Stomach (tissue), 9 donors: Measurements from ENCODE around the gene CAPN8. TPM values are rescaled to one million over a fixed set of nuclear protein-coding genes. Genes with fewer than 3 reads are reported as not detected.

ENCODE experiments used
- DNase-seq, 2 donors: peaks; one replicate each; pipeline versions ENCODE4 v3.0.0 to v3.0.0-alpha.2; 2013 to 2019
- H3K27ac ChIP-seq, 5 donors: fragments of 200-600 bp in 4 of 5; sonication (generic) in 4 of 5; one replicate each; pipeline ENCODE4 v1.5.1; 2013 to 2019; ENCODE audit warnings: mild to moderate bottlenecking in 1 of 5, moderate library complexity in 1 of 5
- H3K27me3 ChIP-seq, 3 donors: fragments of 200-600 bp; sonication (generic); one replicate each; pipeline ENCODE4 v1.5.1; 2017 to 2019; ENCODE audit warnings: mixed run types in 1 of 3
- H3K36me3 ChIP-seq, 4 donors: fragments of 200-600 bp; sonication (generic); 1 replicate in 3 of 4; 2 replicates in 1 of 4; pipeline ENCODE4 v1.5.1; 2016 to 2019
- H3K4me1 ChIP-seq, 4 donors: fragments of 200-600 bp; sonication (generic); one replicate each; pipeline ENCODE4 v1.5.1; 2016 to 2019
- H3K4me3 ChIP-seq, 4 donors: fragments of 200-600 bp; sonication (generic) in 3 of 4; one replicate each; pipeline ENCODE4 v1.5.1; 2016 to 2019; ENCODE audit warnings: mild to moderate bottlenecking in 1 of 4
- H3K9me3 ChIP-seq, 4 donors: fragments of 200-600 bp; sonication (generic); one replicate each; pipeline ENCODE4 v1.5.1; 2016 to 2019
- CTCF ChIP-seq, 7 experiments: fragments of 450-650 bp in 4 of 7; fragments of 200-600 bp in 3 of 7; sonication (generic) in 3 of 7; IDR thresholded peaks; one replicate each; pipeline ENCODE4 v1.5.1; 2016 to 2019; ENCODE audit warnings: antibody characterized with exemption in 7 of 7, control low read depth in 2 of 7, mild to moderate bottlenecking in 1 of 7
- EP300 ChIP-seq: sonication (generic); formaldehyde crosslinking; IDR thresholded peaks from one replicate; pipeline ENCODE4 v1.6.1; 2017; ENCODE audit warnings: antibody characterized with exemption
- POLR2A ChIP-seq, 4 donors: fragments of 450-650 bp; IDR thresholded peaks; one replicate each; pipeline ENCODE4 v1.6.1; 2016; ENCODE audit warnings: antibody characterized with exemption in 4 of 4, control low read depth in 2 of 4, mild to moderate bottlenecking in 1 of 4, moderate library complexity in 1 of 4
- POLR2AphosphoS5 ChIP-seq, 3 donors: sonication (generic); formaldehyde crosslinking; IDR thresholded peaks; one replicate each; pipeline ENCODE4 v1.6.1; 2016; ENCODE audit warnings: antibody characterized with exemption in 3 of 3
- WGBS, 5 donors: extraction: QIAGEN DNeasy Blood & Tissue Kit in 3 of 5; methylation state at CpG; one replicate each; pipeline versions ENCODE4 v1.1.5 to v1.1.7; 2013 to 2018; 5-methylcytosine and 5-hydroxymethylcytosine counted together
- intact Hi-C: fragments of 100-400 bp; cut with DNase I; formaldehyde crosslinking; loops from one replicate; pipeline ENCODE4 v1.15.1; 2023; ENCODE audit warnings: low total_unique reads
- polyA plus RNA-seq, 3 donors: library from polyadenylated mRNA; stranded (reverse); fragments of 200-250 nt; gene quantifications; one replicate each; pipeline ENCODE4 v1.2.3, GENCODE V29; 2013
- total RNA-seq, 5 donors: library from RNA; depleted of rRNA; stranded (reverse); fragments of >200 nt; gene quantifications; one replicate each; pipeline versions ENCODE4 v1.1.0 to v1.2.3, GENCODE V29; 2014 to 2016
- donor health status: healthy with polysubstance abuse.
- donor health status: Bipolar disorder and iron deficiency.
- donor health status: healthy.

CAPN8 gene
- total and polyA plus RNA-seq, 8 donors, result 28.3 to 581 (median 134) TPM

GRCh38 chr1:223539750-223540149 lies 125.8 kb downstream of the CAPN8 start:
- H3K27ac ChIP-seq, result no peak overlapping the region
- H3K4me1 ChIP-seq, result no peaks in the 10 kb centered on the region
- 89 to 98% (median 95%) methylated on average over 2 to 3 of the region's 3 CpGs for WGBS, 5 donors
- H3K9me3 ChIP-seq, result no peaks in the 10 kb centered on the region
- intact Hi-C loops, result no loop called here
- no peak for DNase-seq
- H3K36me3 ChIP-seq, result peaks cover 0 to 40% (median 8%) of the 10 kb centered on the region in 4 donors
- H3K4me3 ChIP-seq, result no peak overlapping the region
- peaks cover 0 to 11% (median 0%) of the 10 kb centered on the region in 3 donors for H3K27me3 ChIP-seq
- TF ChIP-seq POLR2A (IDR thresholded peaks at IDR 0.05) (no peak), EP300 (no peak), POLR2AphosphoS5 (IDR thresholded peaks at IDR 0.05) (no peak), CTCF (IDR thresholded peaks at IDR 0.05) (no peak)

DNA sequence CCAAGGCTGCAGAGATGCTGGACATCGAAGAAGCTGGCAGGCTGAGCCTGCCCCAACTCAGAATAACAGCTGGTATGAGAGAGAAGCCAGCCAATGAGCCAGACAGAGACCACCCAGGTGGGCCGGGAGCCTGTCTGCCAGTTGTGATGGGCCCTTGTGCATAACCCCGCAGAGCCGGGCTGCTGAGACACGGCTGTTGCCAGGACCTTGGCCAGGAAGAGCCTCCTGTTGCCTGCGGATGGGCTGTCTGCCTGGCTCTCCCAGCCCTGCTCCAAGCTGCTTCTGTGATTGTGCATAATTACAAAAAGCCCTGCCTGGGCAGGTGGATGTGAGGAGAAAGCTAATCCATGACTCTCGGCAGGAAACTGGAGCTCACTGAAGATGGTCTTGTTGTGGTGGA lies 126.5 kb downstream of the CAPN8 start:
- DNase-seq, result no peak
- TF ChIP-seq EP300 (no peak), CTCF (IDR thresholded peaks at IDR 0.05) (no peak), POLR2AphosphoS5 (IDR thresholded peaks at IDR 0.05) (no peak), POLR2A (IDR thresholded peaks at IDR 0.05) (no peak)
- H3K27ac ChIP-seq, result no peak overlapping the region
- no peaks in the 10 kb centered on the region for H3K9me3 ChIP-seq
- peaks cover 0 to 11% (median 0%) of the 10 kb centered on the region in 3 donors for H3K27me3 ChIP-seq
- WGBS, 5 donors, result 58 to 84% (median 80%) methylated on average over 4 to 7 of the region's 7 CpGs
- H3K4me3 ChIP-seq, result no peak overlapping the region
- no peaks in the 10 kb centered on the region for H3K4me1 ChIP-seq
- H3K36me3 ChIP-seq, result peaks cover 0 to 40% (median 8%) of the 10 kb centered on the region in 4 donors
- intact Hi-C loops, result no loop called here

- DNase-seq, result no peak
- Histone ChIP-seq H3K27ac (no peak overlapping the region), H3K4me3 (no peak overlapping the region), H3K27me3 (peaks cover 0 to 11% (median 0%) of the 10 kb centered on the region in 3 donors), H3K4me1 (no peaks in the 10 kb centered on the region), H3K9me3 (no peaks in the 10 kb centered on the region), H3K36me3 (peaks cover 0 to 10% (median 2%) of the 10 kb centered on the region in 4 donors)
- intact Hi-C loops, result no loop called here
- TF ChIP-seq POLR2A (IDR thresholded peaks at IDR 0.05), result no peak
- TF ChIP-seq POLR2AphosphoS5 (IDR thresholded peaks at IDR 0.05), result no peak
- TF ChIP-seq CTCF (IDR thresholded peaks at IDR 0.05), result no peak
- TF ChIP-seq EP300, result no peak
- 75 to 84% (median 84%) methylated on average over 5 of the region's 5 CpGs for WGBS, 5 donors
These were observed 130.2 kb downstream of the CAPN8 start for GRCh38 chr1:223535319-223535718.

DNA sequence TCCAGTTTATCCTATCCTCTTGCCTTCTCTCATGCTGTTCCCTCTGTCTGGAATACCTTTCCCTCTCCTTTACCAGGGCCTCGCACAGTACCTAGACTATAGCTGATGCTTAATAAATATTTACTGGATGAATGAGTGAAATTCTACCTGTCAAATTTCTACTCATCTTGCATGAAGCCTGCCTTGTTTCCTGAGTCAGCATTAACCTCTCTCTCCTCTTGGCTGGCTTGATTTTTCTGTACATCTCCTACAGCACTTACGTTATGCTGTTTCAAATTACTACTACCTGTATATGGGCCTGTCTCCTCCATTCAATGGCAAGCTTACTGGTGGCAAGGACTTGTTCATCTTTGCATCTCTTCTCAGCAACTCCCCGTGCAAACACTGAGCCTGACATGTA lies 130.8 kb downstream of the CAPN8 start:
- no peak overlapping the region for H3K4me3 ChIP-seq
- intact Hi-C loops, result no loop called here
- WGBS, 5 donors, result 76 to 93% (median 89%) methylated on average over 3 of the region's 3 CpGs
- H3K4me1 ChIP-seq, result no peaks in the 10 kb centered on the region
- DNase-seq, result no peak
- no peak for TF ChIP-seq POLR2A (IDR thresholded peaks at IDR 0.05)
- no peak for TF ChIP-seq EP300
- no peak for TF ChIP-seq POLR2AphosphoS5 (IDR thresholded peaks at IDR 0.05)
- TF ChIP-seq CTCF (IDR thresholded peaks at IDR 0.05), result no peak
- H3K27me3 ChIP-seq, result peaks cover 0 to 11% (median 0%) of the 10 kb centered on the region in 3 donors
- no peak overlapping the region for H3K27ac ChIP-seq
- H3K36me3 ChIP-seq, result peaks cover 0 to 3% (median 2%) of the 10 kb centered on the region in 4 donors
- H3K9me3 ChIP-seq, result no peaks in the 10 kb centered on the region
